WTC11 (cell line): ENCODE data around the gene CA10. TPM values are rescaled to one million over a fixed set of nuclear protein-coding genes. Genes with fewer than 3 reads are reported as not detected.

Experiments
- ATAC-seq: fragments of 200-7000 bp; cut with Tn5 transposase; 2 replicates; pipeline ENCODE4 v1.10.0; 2021; ENCODE audit warnings: mild to moderate bottlenecking, moderate library complexity
- CTCF ChIA-PET: fragments of 300-600 bp; sonication (Branson Sonifier 250); formaldehyde crosslinking; loops from one replicate; lab custom pipeline; 2021; ENCODE audit warnings: antibody characterized with exemption; lab: Charles Lee
- POLR2A ChIA-PET: fragments of 350-600 bp; sonication (Branson Sonifier 250); formaldehyde crosslinking; loops from one replicate; lab custom pipeline; 2021; ENCODE audit warnings: antibody characterized with exemption; lab: Charles Lee
- DNase-seq: peaks from one replicate; pipeline ENCODE4 v3.0.0; 2021; ENCODE audit warnings: low spot score
- H3K27ac Mint-ChIP-seq: 2 replicates; pipeline ENCODE4 v1.8.0; 2021; ENCODE audit warnings: mixed read lengths
- H3K27me3 Mint-ChIP-seq: 2 replicates; pipeline ENCODE4 v1.8.0; 2021; ENCODE audit warnings: low read depth, mild to moderate bottlenecking, moderate library complexity, mixed read lengths
- H3K36me3 Mint-ChIP-seq: 2 replicates; pipeline ENCODE4 v1.8.0; 2021; ENCODE audit warnings: mixed read lengths
- H3K4me1 Mint-ChIP-seq: 2 replicates; pipeline ENCODE4 v1.8.0; 2022; ENCODE audit warnings: mixed read lengths
- H3K4me3 Mint-ChIP-seq: 2 replicates; pipeline ENCODE4 v1.8.0; 2021; ENCODE audit warnings: mild to moderate bottlenecking, moderate library complexity, mixed read lengths
- H3K9me3 Mint-ChIP-seq: 2 replicates; pipeline ENCODE4 v1.8.0; 2021; ENCODE audit warnings: mixed read lengths
- ATF3 ChIP-seq: sonication (generic); formaldehyde crosslinking; conservative IDR thresholded peaks from 2 replicates; pipeline ENCODE4 v1.8.1; 2022; ENCODE audit warnings: mild to moderate bottlenecking, missing genetic modification reagents
- CBFB ChIP-seq: sonication (generic); formaldehyde crosslinking; IDR thresholded peaks from 2 replicates; pipeline ENCODE4 v1.8.1; 2022; ENCODE audit warnings: mild to moderate bottlenecking, low read depth, missing genetic modification reagents
- E2F1 ChIP-seq: sonication (generic); formaldehyde crosslinking; IDR thresholded peaks from 2 replicates; pipeline ENCODE4 v1.8.0; 2022; ENCODE audit warnings: mild to moderate bottlenecking, missing genetic modification reagents
- FOXK1 ChIP-seq: sonication (generic); formaldehyde crosslinking; IDR thresholded peaks from 2 replicates; pipeline ENCODE4 v1.8.0; 2022; ENCODE audit warnings: mild to moderate bottlenecking, moderate library complexity, missing genetic modification reagents
- FOXP1 ChIP-seq: sonication (generic); formaldehyde crosslinking; IDR thresholded peaks from 2 replicates; pipeline ENCODE4 v1.8.0; 2022; ENCODE audit warnings: missing genetic modification reagents, mild to moderate bottlenecking, moderate library complexity, borderline replicate concordance
- GTF2I ChIP-seq: fragments of 250-450 bp; sonication (Bioruptor Pico); conservative IDR thresholded peaks from 2 replicates; pipeline ENCODE4 v1.4.0; 2021; ENCODE audit warnings: mild to moderate bottlenecking
- IRF2 ChIP-seq: sonication (generic); formaldehyde crosslinking; IDR thresholded peaks from 2 replicates; pipeline ENCODE4 v1.8.0; 2022; ENCODE audit warnings: low read depth, missing genetic modification reagents, borderline replicate concordance
- KAT7 ChIP-seq: sonication (generic); formaldehyde crosslinking; IDR thresholded peaks from 2 replicates; pipeline ENCODE4 v1.8.1; 2023; ENCODE audit warnings: missing genetic modification reagents, mild to moderate bottlenecking, borderline replicate concordance
- MYBL2 ChIP-seq: sonication (generic); formaldehyde crosslinking; IDR thresholded peaks from 2 replicates; pipeline ENCODE4 v1.8.1; 2023; ENCODE audit warnings: mild to moderate bottlenecking, moderate library complexity, missing genetic modification reagents
- NFATC4 ChIP-seq: fragments of 250-450 bp; sonication (Bioruptor Pico); IDR thresholded peaks from 2 replicates; pipeline ENCODE4 v1.9.0; 2021; ENCODE audit warnings: mild to moderate bottlenecking
- NR2C2 ChIP-seq: sonication (generic); formaldehyde crosslinking; IDR thresholded peaks from 2 replicates; pipeline ENCODE4 v1.8.0; 2022; ENCODE audit warnings: mild to moderate bottlenecking, missing genetic modification reagents
- PREB ChIP-seq: sonication (generic); formaldehyde crosslinking; IDR thresholded peaks from 2 replicates; pipeline ENCODE4 v1.8.1; 2022; ENCODE audit warnings: mild to moderate bottlenecking, missing genetic modification reagents, moderate library complexity, borderline replicate concordance
- SMAD4 ChIP-seq: sonication (generic); formaldehyde crosslinking; IDR thresholded peaks from 2 replicates; pipeline ENCODE4 v1.8.0; 2022; ENCODE audit warnings: mild to moderate bottlenecking, missing genetic modification reagents
- SP1 ChIP-seq: sonication (generic); formaldehyde crosslinking; conservative IDR thresholded peaks from 2 replicates; pipeline ENCODE4 v1.8.1; 2022; ENCODE audit warnings: missing genetic modification reagents
- TEAD4 ChIP-seq: sonication (generic); formaldehyde crosslinking; IDR thresholded peaks from 2 replicates; pipeline ENCODE4 v1.8.0; 2022; ENCODE audit warnings: mild to moderate bottlenecking, missing genetic modification reagents
- USF2 ChIP-seq: sonication (generic); formaldehyde crosslinking; IDR thresholded peaks from 2 replicates; pipeline ENCODE4 v1.8.1; 2023; ENCODE audit warnings: mild to moderate bottlenecking, missing genetic modification reagents, moderate library complexity
- ZNF138 ChIP-seq: sonication (generic); formaldehyde crosslinking; conservative IDR thresholded peaks from 2 replicates; pipeline ENCODE4 v1.8.1; 2022; ENCODE audit warnings: mild to moderate bottlenecking, moderate library complexity, missing genetic modification reagents
- ZNF416 ChIP-seq: fragments of 250-450 bp; sonication (Bioruptor Pico); IDR thresholded peaks from 2 replicates; pipeline ENCODE4 v1.9.0; 2021; ENCODE audit warnings: mild to moderate bottlenecking, inconsistent platforms
- ZNF512 ChIP-seq: sonication (generic); formaldehyde crosslinking; IDR thresholded peaks from 2 replicates; pipeline ENCODE4 v1.8.1; 2022; ENCODE audit warnings: missing genetic modification reagents, borderline replicate concordance
- total RNA-seq: library from RNA; stranded (reverse); gene quantifications from 3 replicates; pipeline ENCODE4 v1.2.3, GENCODE V29; 2021
- TF ChIP-seq, protein P1 (sequence below): sonication (generic); formaldehyde crosslinking; IDR thresholded peaks from 2 replicates; pipeline ENCODE4 v1.8.0; 2022; ENCODE audit warnings: mild to moderate bottlenecking, missing genetic modification reagents
- TF ChIP-seq, protein P2 (sequence below): fragments of 200-600 bp; IDR thresholded peaks from 2 replicates; pipeline ENCODE4 v1.8.0; 2022; ENCODE audit warnings: antibody characterized with exemption
- TF ChIP-seq, protein P3 (sequence below): sonication (generic); formaldehyde crosslinking; IDR thresholded peaks from 2 replicates; pipeline ENCODE4 v1.8.0; 2022; ENCODE audit warnings: mild to moderate bottlenecking, missing genetic modification reagents

The CA10 gene
- total RNA-seq, 1 experiment from 2014 or later, result 0.90 TPM

DNA sequence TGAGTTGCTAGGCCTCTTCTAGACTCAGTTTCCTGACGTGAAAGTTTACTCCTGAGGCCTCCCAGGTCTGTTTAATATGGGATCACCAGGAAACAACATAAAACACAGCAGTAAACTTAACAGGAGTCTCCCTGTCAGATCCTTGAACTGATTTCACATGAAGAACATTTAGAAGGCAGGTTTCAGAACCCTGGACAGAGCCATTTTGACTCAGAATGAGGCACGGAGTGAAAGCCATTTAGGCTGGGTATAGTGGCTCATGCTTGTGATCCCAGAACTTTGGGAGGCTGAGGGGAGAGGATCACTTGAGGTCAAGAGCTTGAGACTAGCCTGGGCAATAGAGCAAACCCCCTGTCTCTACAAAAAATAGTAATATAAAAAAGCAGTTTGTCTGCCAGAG lies 289.1 kb downstream of the CA10 start (continued):
- TF ChIP-seq ZNF512 (CRISPR knock-in tag) (no peak), GTF2I (CRISPR knock-in tag) (no peak), TEAD4 (CRISPR knock-in tag) (no peak), SMAD4 (CRISPR knock-in tag) (no peak), E2F1 (CRISPR knock-in tag) (no peak), KAT7 (no peak), IRF2 (no peak), FOXP1 (CRISPR knock-in tag) (no peak)
- TF ChIP-seq, protein P1, sequence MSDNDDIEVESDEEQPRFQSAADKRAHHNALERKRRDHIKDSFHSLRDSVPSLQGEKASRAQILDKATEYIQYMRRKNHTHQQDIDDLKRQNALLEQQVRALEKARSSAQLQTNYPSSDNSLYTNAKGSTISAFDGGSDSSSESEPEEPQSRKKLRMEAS (CRISPR knock-in tag), result no peak

DNA sequence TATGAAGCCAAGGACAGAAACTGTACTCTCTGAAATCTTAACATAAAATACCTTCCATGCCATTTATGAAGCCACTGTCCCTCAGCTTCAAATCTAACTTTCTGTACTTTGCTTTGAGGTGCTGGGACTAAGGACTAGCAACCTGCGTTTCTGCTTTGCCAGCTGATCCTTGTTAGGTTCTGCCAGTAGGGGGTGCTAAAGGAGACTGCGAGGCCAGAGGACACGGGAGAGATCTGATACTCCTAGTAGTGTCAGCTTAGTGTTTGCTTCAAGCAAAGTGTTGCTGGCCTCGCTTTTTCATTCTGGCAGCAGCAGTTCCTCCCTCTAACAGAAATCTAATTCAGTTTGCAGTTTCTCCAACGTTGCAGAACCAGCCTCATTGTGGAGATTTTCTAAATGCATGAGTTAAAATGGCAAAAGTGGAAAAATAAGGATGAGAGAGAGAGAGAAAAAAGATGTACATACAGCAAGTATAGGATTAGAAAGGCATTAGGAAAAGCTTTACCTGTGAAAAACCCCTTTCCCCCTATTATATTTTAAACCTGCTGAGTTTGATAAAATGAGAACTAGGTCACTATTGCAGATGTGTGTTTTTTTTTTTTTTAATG lies 297.5 kb downstream of the CA10 start:
- H3K4me3 Mint-ChIP-seq, result no peak overlapping the region
- H3K27me3 Mint-ChIP-seq, result no peaks in the 10 kb centered on the region; the same call in 1 of the 2 replicates
- H3K4me1 Mint-ChIP-seq, result no peaks in the 10 kb centered on the region
- H3K9me3 Mint-ChIP-seq, result peaks cover 78% of the 10 kb centered on the region
- DNase-seq (peak; percentile 60), ATAC-seq (peak; percentile 65)
- peaks cover 32% of the 10 kb centered on the region for H3K36me3 Mint-ChIP-seq
- ChIA-PET CTCF (interaction anchor here (0.6 to 1.7 kb wide), 9 partner anchors 10 to 273 kb away, joined by 3 to 16 read pairs (median 5); no protein-coding TSS in a partner anchor), POLR2A (no interaction called here)
- no peak overlapping the region for H3K27ac Mint-ChIP-seq
- TF ChIP-seq MYBL2 (CRISPR knock-in tag) (no peak), USF2 (CRISPR knock-in tag) (no peak), PREB (no peak), FOXK1 (CRISPR knock-in tag) (no peak), ZNF138 (CRISPR knock-in tag) (no peak)
- TF ChIP-seq, protein P2, sequence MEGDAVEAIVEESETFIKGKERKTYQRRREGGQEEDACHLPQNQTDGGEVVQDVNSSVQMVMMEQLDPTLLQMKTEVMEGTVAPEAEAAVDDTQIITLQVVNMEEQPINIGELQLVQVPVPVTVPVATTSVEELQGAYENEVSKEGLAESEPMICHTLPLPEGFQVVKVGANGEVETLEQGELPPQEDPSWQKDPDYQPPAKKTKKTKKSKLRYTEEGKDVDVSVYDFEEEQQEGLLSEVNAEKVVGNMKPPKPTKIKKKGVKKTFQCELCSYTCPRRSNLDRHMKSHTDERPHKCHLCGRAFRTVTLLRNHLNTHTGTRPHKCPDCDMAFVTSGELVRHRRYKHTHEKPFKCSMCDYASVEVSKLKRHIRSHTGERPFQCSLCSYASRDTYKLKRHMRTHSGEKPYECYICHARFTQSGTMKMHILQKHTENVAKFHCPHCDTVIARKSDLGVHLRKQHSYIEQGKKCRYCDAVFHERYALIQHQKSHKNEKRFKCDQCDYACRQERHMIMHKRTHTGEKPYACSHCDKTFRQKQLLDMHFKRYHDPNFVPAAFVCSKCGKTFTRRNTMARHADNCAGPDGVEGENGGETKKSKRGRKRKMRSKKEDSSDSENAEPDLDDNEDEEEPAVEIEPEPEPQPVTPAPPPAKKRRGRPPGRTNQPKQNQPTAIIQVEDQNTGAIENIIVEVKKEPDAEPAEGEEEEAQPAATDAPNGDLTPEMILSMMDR, result peak; percentile 42

DNA sequence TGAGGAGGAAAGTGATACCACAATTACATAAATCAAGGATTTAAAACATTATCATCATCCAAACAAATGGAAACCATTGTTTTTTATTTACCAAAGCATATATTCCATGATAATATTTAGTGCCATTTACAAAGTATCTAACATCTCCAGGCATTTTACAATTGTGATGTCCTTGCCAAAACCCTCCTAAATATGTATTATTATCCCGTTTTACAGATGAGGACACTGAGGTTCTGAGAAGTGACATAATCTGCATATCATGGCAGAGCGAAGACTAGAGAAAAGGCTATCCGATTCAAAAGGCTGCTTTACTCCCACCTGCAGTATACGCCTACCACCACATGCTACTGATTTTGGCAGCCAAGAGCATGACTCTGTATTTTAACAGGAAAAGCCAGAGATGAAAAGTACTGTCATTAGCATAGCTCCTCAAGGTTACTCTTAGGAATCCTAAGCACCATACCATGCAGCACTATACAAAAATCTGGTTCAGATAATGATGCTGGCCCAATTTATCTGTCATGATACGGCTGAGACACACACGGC lies 301.4 kb downstream of the CA10 start:
- peaks cover 17% of the 10 kb centered on the region for H3K36me3 Mint-ChIP-seq
- POLR2A ChIA-PET, result no interaction called here
- TF ChIP-seq ATF3 (no peak), FOXP1 (CRISPR knock-in tag) (no peak), CBFB (CRISPR knock-in tag) (no peak), ZNF416 (no peak), IRF2 (no peak), NFATC4 (CRISPR knock-in tag) (no peak), MYBL2 (CRISPR knock-in tag) (no peak), NR2C2 (CRISPR knock-in tag) (no peak), SP1 (CRISPR knock-in tag) (no peak)
- TF ChIP-seq, protein P3, sequence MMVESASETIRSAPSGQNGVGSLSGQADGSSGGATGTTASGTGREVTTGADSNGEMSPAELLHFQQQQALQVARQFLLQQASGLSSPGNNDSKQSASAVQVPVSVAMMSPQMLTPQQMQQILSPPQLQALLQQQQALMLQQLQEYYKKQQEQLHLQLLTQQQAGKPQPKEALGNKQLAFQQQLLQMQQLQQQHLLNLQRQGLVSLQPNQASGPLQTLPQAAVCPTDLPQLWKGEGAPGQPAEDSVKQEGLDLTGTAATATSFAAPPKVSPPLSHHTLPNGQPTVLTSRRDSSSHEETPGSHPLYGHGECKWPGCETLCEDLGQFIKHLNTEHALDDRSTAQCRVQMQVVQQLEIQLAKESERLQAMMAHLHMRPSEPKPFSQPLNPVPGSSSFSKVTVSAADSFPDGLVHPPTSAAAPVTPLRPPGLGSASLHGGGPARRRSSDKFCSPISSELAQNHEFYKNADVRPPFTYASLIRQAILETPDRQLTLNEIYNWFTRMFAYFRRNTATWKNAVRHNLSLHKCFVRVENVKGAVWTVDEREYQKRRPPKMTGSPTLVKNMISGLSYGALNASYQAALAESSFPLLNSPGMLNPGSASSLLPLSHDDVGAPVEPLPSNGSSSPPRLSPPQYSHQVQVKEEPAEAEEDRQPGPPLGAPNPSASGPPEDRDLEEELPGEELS (CRISPR knock-in tag), result no peak
- CTCF ChIA-PET, result no interaction called here
- H3K27me3 Mint-ChIP-seq, result no peaks in the 10 kb centered on the region; the same call in 1 of the 2 replicates
- no peak overlapping the region for H3K4me3 Mint-ChIP-seq
- no peaks in the 10 kb centered on the region for H3K4me1 Mint-ChIP-seq
- peaks cover 68% of the 10 kb centered on the region for H3K9me3 Mint-ChIP-seq
- ATAC-seq (peak; percentile 71), DNase-seq (no peak)
- H3K27ac Mint-ChIP-seq, result no peak overlapping the region
